GM06990 (cell line): ENCODE measurements around the gene CAPZB.
"Not testable (repeated sequence)": the region's sequence is repeated elsewhere in the genome, so short reads cannot be mapped to it uniquely, and the experiment has no call there.

ENCODE experiments used
- DNase-seq: peaks from one replicate; pipeline ENCODE4 v3.0.0-alpha.2; 2011; ENCODE audit not compliant: insufficient read length; ENCODE audit errors: extremely low read depth
- H3K27me3 ChIP-seq: replicated peaks from 2 replicates; pipeline ENCODE4 v1.6.0; 2011; ENCODE audit warnings: low read length; ENCODE audit not compliant: control insufficient read depth, insufficient read depth
- H3K36me3 ChIP-seq: 2 replicates; pipeline ENCODE4 v1.5.1; 2011; ENCODE audit warnings: low read length; ENCODE audit not compliant: control insufficient read depth, insufficient read depth
- H3K4me3 ChIP-seq: replicated peaks from 2 replicates; pipeline ENCODE4 v1.5.1; 2011; ENCODE audit warnings: low read depth, mild to moderate bottlenecking, control low read depth, low read length
- CTCF ChIP-seq: IDR thresholded peaks from 2 replicates; pipeline ENCODE4 v1.5.1; 2011; ENCODE audit warnings: low read length, control low read depth, mild to moderate bottlenecking, inconsistent platforms; ENCODE audit not compliant: insufficient read depth, poor library complexity, severe bottlenecking

The CAPZB gene

GRCh38 chr1:19514391-19514831 lies 29.1 kb upstream of the CAPZB start:
- no peaks in the 10 kb centered on the region for H3K27me3 ChIP-seq
- no peak for DNase-seq
- H3K4me3 ChIP-seq = no peak overlapping the region
- no peaks in the 10 kb centered on the region for H3K36me3 ChIP-seq
- TF ChIP-seq CTCF = no peak

- Histone ChIP-seq H3K27me3 (no peaks in the 10 kb centered on the region), H3K36me3 (no peaks in the 10 kb centered on the region), H3K4me3 (no peak overlapping the region)
- DNase-seq = no peak
- no peak for TF ChIP-seq CTCF
Observed at GRCh38 chr1:19512545-19512944, 27.2 kb upstream of the CAPZB start.

GRCh38 chr1:19511116-19511515 lies 25.8 kb upstream of the CAPZB start:
- no peak for TF ChIP-seq CTCF
- no peak for DNase-seq
- H3K27me3 ChIP-seq = no peaks in the 10 kb centered on the region
- no peak overlapping the region for H3K4me3 ChIP-seq
- H3K36me3 ChIP-seq = no peaks in the 10 kb centered on the region

GRCh38 chr1:19509647-19510046 lies 24.3 kb upstream of the CAPZB start:
- not testable (repeated sequence) for H3K4me3 ChIP-seq, H3K27me3 ChIP-seq, DNase-seq, H3K36me3 ChIP-seq

GRCh38 chr1:19507516-19507915 lies 22.2 kb upstream of the CAPZB start:
- TF ChIP-seq CTCF = no peak

GRCh38 chr1:19505693-19506457 lies 20.5 kb upstream of the CAPZB start:
- Histone ChIP-seq H3K4me3 (no peak overlapping the region; the same call in 1 of the 2 replicates), H3K36me3 (no peaks in the 10 kb centered on the region), H3K27me3 (no peaks in the 10 kb centered on the region)
- DNase-seq = no peak
- no peak for TF ChIP-seq CTCF

More at GRCh38 chr1:19507516-19507915, 22.2 kb upstream of the CAPZB start:
- DNase-seq = no peak
- Histone ChIP-seq H3K4me3 (no peak overlapping the region), H3K36me3 (no peaks in the 10 kb centered on the region), H3K27me3 (no peaks in the 10 kb centered on the region)
